Measurements from ENCODE around the gene SYT12.

The SYT12 gene

GRCh38 chr11:67030976-67031375, 8.0 kb downstream of the SYT12 start:
- no peak for DNase-seq (ENCODE audit: low spot score)

- DNase-seq (ENCODE audit: low spot score) = no peak
Observed at GRCh38 chr11:67031791-67032561, 9.0 kb downstream of the SYT12 start.

- no peak for DNase-seq (ENCODE audit: low spot score)
Observed at GRCh38 chr11:67032830-67033551, 10.1 kb downstream of the SYT12 start.

GRCh38 chr11:67033661-67034166, 10.8 kb downstream of the SYT12 start:
- no peak for DNase-seq (ENCODE audit: low spot score)

DNA sequence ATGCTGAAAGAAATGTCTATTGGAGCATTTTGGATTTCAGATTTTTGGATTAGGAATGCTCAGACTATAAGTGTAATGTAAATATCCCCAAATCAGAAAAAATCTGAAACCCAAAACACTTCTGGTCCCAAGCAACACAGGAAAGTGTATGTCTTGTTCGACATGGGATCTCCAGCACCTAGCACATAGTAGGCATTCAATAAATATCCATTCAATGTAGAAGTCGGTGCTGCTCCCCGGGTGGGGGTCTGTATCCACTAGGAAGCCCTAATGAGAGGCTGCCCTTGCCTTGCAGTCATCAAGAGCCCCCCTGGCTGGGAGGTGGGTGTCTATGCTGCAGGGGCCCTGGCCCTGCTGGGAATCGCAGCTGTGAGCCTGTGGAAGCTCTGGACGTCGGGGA, 11.4 kb downstream of the SYT12 start:
- DNase-seq (ENCODE audit: low spot score) = no peak

DNA sequence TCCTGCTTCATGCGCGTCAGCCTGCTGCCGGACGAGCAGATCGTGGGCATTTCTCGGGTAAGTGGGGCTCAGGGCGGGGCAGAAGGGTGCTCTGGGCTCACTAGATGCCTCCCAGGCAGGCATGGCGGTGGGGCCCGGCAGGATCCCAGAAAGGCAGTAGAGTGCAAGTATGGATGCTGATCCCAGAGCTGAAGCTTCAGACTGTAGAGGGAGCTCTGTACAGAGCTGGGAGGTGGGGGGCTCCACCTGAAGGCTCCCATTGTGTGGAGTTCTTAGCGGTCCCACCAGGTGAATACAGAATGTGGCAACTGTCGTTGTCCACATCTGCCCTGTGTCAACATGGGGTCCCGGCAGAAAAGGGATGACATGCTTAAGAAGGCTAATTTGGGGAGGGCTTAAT, 17.2 kb downstream of the SYT12 start:
- no peak for DNase-seq (ENCODE audit: low spot score)

GRCh38 chr11:67041602-67042001, 18.7 kb downstream of the SYT12 start:
- DNase-seq (ENCODE audit: low spot score) = no peak

DNA sequence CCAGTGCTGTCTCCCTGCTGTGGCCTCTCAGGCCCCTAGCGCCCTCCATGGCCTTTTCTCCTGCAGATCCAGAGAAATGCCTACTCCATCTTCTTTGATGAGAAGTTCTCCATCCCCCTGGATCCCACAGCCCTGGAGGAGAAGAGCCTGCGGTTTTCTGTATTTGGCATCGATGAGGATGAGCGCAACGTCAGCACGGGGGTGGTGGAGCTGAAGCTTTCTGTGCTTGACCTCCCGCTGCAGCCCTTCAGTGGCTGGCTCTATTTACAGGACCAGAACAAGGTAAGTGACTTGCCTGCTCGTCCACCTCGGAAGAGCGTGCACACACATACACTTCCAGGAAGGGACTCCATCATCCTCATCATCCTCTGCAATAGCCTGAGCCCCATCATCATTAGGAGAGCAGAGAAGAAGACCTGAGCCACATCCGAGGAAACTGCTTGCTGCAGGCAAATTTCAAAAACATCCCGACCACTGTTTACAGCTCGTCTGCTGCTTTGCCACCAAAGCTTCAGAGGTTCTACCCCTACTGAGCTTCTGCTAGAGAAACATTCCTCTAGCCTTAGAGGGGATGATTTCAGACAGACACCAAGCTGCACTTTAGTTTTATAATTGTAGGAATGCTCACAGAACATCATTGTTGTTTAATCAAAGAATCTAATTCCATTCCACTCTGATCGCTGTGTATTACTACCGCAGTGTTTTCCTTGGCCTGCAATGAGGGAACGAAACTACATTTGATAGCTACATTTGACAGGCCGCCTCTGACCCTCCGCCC, 20.8 kb downstream of the SYT12 start:
- DNase-seq (ENCODE audit: low spot score) = no peak

DNA sequence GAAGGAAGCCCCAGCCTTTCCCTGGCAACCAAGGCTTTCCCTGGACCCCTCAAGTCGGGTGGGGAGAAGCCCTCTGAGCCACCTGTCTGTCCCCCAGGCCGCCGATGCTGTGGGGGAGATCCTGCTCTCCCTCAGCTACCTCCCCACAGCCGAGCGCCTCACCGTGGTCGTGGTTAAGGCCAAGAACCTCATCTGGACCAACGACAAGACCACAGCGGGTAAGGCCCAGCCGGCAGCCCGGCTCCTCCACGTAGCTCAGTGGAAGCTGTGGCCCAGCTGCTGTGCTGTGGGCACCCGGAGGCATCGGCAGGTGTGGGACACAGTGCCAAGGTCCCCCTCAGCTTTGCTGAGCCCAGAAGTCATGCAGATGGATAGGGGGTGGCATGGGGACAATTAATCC, 21.6 kb downstream of the SYT12 start:
- DNase-seq (ENCODE audit: low spot score) = no peak

DNA sequence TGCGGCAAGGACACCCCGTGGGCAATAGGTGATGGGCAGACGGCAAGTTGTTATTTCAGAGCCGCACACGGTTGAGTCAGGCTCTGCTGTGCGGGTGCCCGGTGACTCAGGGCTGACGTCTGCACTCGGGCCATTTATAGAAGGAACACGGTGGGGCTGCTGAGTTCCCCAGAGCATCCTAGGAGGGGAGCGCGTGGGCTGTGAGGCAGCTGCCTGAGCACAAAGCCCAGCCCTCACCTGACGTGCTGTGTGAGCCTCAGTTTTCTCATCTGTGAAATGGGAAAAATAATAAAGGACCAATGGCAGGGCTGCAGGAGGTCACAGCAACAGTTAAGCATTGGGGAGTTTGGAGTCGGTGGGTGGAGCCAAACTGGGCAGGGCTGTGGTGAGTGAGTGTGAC, 22.4 kb downstream of the SYT12 start:
- DNase-seq (ENCODE audit: low spot score) = no peak

GRCh38 chr11:67048515-67049130, 25.7 kb downstream of the SYT12 start:
- DNase-seq (ENCODE audit: low spot score) = no peak

DNA sequence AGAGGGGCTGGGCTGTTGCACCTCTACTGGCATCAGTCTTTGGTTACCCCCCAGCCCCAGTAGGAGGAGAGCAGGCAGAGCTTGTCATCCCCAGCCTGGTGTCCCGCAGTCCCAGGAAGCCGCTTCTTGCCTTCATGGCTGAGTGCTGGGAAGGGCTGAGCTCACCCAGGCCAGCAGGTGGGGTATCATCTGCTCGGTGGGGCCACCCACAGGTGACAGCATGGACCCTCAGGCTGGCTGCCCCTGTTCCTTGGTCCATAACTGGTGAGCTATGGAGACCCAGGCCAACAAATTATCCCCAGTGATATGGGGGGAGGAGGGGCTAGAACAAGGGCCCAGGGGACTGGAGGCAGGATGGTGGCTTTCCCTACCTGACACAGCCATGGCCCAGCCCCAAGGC, 27.2 kb downstream of the SYT12 start:
- no peak for DNase-seq (ENCODE audit: low spot score)

DNA sequence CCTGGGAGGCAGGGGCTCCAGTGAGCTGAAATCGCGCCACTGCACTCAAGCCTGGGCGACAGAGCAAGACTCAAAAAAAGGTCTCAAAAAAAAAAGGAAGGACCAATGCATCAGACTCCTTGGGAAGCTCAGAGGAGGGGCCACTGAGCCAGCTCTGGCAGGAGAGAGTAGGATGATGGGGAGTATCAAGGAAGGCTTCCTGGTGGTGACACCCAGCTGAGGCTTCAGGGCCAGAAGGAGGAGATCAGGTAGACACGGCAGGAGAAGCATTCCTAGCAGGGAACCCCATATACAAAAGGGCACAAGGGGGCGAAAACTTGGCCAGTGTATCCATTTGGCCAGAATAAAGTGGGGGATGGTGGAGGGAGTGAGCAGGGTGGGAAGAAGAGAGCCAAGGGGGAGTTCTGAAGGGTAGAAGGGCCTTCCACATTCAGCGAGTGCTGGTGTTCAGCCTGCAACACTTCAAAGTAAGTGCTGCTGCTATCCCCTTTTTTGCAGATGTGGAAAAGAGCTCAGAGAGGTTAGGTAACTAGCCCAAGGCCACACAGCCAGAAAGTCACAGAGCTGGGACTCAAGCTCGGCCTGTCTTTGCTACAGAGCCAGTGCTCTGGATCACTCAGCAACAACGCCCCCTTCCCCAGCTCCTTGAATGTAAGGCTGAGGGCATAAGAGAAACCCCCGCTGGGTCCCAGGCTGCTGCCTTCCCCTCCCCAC, 28.4 kb downstream of the SYT12 start:
- DNase-seq (ENCODE audit: low spot score) = no peak

DNA sequence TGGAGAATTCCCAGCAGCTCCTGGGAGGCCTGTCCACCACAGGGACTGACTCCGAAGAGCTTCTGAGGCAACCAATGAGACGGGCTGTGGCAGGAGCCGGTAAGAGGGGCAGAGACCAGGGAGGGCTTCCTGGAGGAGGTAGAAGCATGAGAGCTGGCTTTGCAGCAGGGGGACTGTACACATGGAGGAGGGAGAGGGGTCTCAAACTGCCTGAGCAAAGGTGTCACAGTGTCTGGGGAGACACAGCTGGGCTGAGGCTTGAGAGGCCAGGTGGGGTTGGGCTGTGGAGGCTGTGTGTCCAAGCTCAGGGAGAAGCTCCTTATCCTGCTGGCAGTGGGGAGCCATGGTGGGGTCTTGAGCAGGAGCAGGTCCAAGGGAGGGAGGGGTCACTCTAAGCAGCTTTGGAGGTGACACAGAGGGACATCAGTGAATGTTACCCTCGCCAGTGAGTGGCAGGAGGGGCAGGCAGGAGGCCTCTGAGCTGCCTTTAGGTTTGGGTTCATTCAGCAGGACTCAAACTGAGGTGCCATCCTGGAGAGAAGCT, 29.1 kb downstream of the SYT12 start:
- no peak for DNase-seq (ENCODE audit: low spot score)

- no peak for DNase-seq (ENCODE audit: low spot score)
Observed at GRCh38 chr11:67052891-67053290, 30.0 kb downstream of the SYT12 start.

- DNase-seq (ENCODE audit: low spot score) = no peak
Observed at GRCh38 chr11:67053896-67054329, 31.0 kb downstream of the SYT12 start.

GRCh38 chr11:67054346-67054835, 31.5 kb downstream of the SYT12 start:
- DNase-seq (ENCODE audit: low spot score) = no peak

DNA sequence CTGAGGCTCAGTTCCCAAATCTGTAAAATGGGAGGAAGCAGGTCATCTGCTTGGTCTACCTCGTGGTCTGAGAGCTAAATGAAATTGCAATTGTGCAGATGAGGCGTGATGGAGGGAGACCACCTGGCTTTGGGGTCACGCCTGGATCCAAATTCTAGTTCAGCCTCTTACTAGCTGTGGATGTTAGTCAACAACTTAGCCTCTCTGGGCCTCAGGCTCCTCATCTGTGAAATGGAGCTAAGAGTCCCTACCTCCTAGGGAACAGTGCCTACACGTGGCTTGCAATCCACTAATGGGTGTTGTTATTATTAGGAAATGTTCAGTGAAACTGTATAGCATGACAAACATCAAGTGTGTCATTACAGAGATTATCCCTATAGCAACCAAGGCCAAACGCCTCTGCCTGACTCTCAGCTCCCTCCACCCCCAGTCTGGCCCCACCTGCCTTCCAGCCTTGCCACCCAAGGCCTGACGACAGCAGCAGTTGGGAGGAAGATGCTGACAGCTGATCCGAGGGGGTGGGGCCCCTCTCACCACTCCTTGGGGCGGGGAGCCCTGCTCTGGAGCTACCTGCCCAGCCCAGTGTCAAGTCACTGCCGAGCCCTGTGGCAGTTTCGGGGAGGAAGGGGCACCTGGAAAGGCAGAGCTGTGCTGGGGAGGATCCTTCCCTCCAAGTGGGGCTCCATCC, 32.0 kb downstream of the SYT12 start:
- DNase-seq (ENCODE audit: low spot score) = no peak

- no peak for DNase-seq (ENCODE audit: low spot score)
Observed at GRCh38 chr11:67055812-67056211, 32.9 kb downstream of the SYT12 start.
